ENCODE measurements around the gene SLC6A12. TPM values are rescaled to one million over a fixed set of nuclear protein-coding genes. Genes with fewer than 3 reads are reported as not detected.

SLC6A12 gene
- total RNA-seq, 4 donors from 2014 or later = 0.17 to 0.78 (median 0.34) TPM; not detected in 1

- no peak for TF ChIP-seq POLR2AphosphoS5 (IDR thresholded peaks at IDR 0.05)
- Histone ChIP-seq H3K9me3 (no peaks in the 10 kb centered on the region), H3K27me3 (peaks cover 0 to 36% (median 0%) of the 10 kb centered on the region in 4 donors), H3K27ac (replicated peaks in 1 of 4) (no peak overlapping the region), H3K36me3 (no peaks in the 10 kb centered on the region), H3K4me1 (peaks cover 0 to 8% (median 0%) of the 10 kb centered on the region in 4 donors), H3K4me3 (no peak overlapping the region)
- WGBS = 92% methylated on average over 9 of the region's 12 CpGs
- intact Hi-C loops (cut with DNase I) = no loop called here
- no peak for DNase-seq (ENCODE audit: extremely low spot score)
Observed at GRCh38 chr12:157644-158043, 56.3 kb downstream of the SLC6A12 start.

- Histone ChIP-seq H3K4me1 (peaks cover 0 to 8% (median 0%) of the 10 kb centered on the region in 4 donors), H3K27me3 (peaks cover 0 to 39% (median 0%) of the 10 kb centered on the region in 4 donors), H3K36me3 (no peaks in the 10 kb centered on the region), H3K27ac (replicated peaks in 1 of 4) (no peak overlapping the region), H3K9me3 (no peaks in the 10 kb centered on the region), H3K4me3 (no peak overlapping the region)
- WGBS = 98% methylated on average over 7 of the region's 13 CpGs
- DNase-seq (ENCODE audit: extremely low spot score) = no peak
- intact Hi-C loops (cut with DNase I) = no loop called here
- no peak for TF ChIP-seq CTCF (IDR thresholded peaks at IDR 0.05)
- no peak for TF ChIP-seq POLR2A (IDR thresholded peaks at IDR 0.05; ENCODE audit: low read depth)
Observed at GRCh38 chr12:156945-157344, 57.0 kb downstream of the SLC6A12 start.

GRCh38 chr12:155646-156045, 58.3 kb downstream of the SLC6A12 start:
- no peak overlapping the region for H3K4me3 ChIP-seq
- DNase-seq (ENCODE audit: extremely low spot score) = no peak
- H3K27ac ChIP-seq (replicated peaks in 1 of 4) = no peak overlapping the region
- peaks cover 0 to 8% (median 0%) of the 10 kb centered on the region in 4 donors for H3K4me1 ChIP-seq
- H3K27me3 ChIP-seq = peaks cover 0 to 44% (median 0%) of the 10 kb centered on the region in 4 donors
- intact Hi-C loops (cut with DNase I) = no loop called here
- no peaks in the 10 kb centered on the region for H3K9me3 ChIP-seq
- no peak for TF ChIP-seq POLR2A (IDR thresholded peaks at IDR 0.05; ENCODE audit: low read depth)
- TF ChIP-seq POLR2AphosphoS5 (IDR thresholded peaks at IDR 0.05) = no peak
- no peak for TF ChIP-seq EP300 (IDR thresholded peaks at IDR 0.05)
- no peak for TF ChIP-seq CTCF (IDR thresholded peaks at IDR 0.05)
- WGBS = 98% methylated on average over 7 of the region's 8 CpGs
- no peaks in the 10 kb centered on the region for H3K36me3 ChIP-seq

GRCh38 chr12:155006-155405, 59.0 kb downstream of the SLC6A12 start:
- intact Hi-C loops (cut with DNase I) = no loop called here
- peaks cover 0 to 8% (median 0%) of the 10 kb centered on the region in 4 donors for H3K4me1 ChIP-seq
- no peaks in the 10 kb centered on the region for H3K36me3 ChIP-seq
- no peaks in the 10 kb centered on the region for H3K9me3 ChIP-seq
- no peak for TF ChIP-seq POLR2AphosphoS5 (IDR thresholded peaks at IDR 0.05)
- no peak for TF ChIP-seq CTCF (IDR thresholded peaks at IDR 0.05)
- no peak for TF ChIP-seq EP300 (IDR thresholded peaks at IDR 0.05)
- TF ChIP-seq POLR2A (IDR thresholded peaks at IDR 0.05; ENCODE audit: low read depth) = no peak
- no peak for DNase-seq (ENCODE audit: extremely low spot score)
- 84% methylated on average over 6 of the region's 9 CpGs for WGBS
- H3K27ac ChIP-seq (replicated peaks in 1 of 4) = no peak overlapping the region
- H3K4me3 ChIP-seq = no peak overlapping the region
- peaks cover 0 to 50% (median 0%) of the 10 kb centered on the region in 4 donors for H3K27me3 ChIP-seq

GRCh38 chr12:154058-154457, 59.9 kb downstream of the SLC6A12 start:
- no peaks in the 10 kb centered on the region for H3K36me3 ChIP-seq
- H3K4me1 ChIP-seq = peaks cover 0 to 8% (median 0%) of the 10 kb centered on the region in 4 donors
- H3K27ac ChIP-seq (replicated peaks in 1 of 4) = no peak overlapping the region
- no peak for TF ChIP-seq EP300 (IDR thresholded peaks at IDR 0.05)
- no peak for TF ChIP-seq POLR2A (IDR thresholded peaks at IDR 0.05; ENCODE audit: low read depth)
- TF ChIP-seq POLR2AphosphoS5 (IDR thresholded peaks at IDR 0.05) = no peak
- TF ChIP-seq CTCF (IDR thresholded peaks at IDR 0.05) = no peak
- 82% methylated on average over 11 of the region's 12 CpGs for WGBS
- H3K4me3 ChIP-seq = no peak overlapping the region
- DNase-seq (ENCODE audit: extremely low spot score) = no peak
- peaks cover 0 to 55% (median 0%) of the 10 kb centered on the region in 4 donors for H3K27me3 ChIP-seq
- intact Hi-C loops (cut with DNase I) = no loop called here
- no peaks in the 10 kb centered on the region for H3K9me3 ChIP-seq

Data from esophagus muscularis mucosa (tissue), 4 donors.